GM18909 (cell line): Measurements from ENCODE around the gene MPP3.

Experiments
- ATAC-seq: cut with Tn5 transposase; IDR thresholded peaks from one replicate; pipeline ENCODE4 v1.9.1; 2021; ENCODE audit warnings: mild to moderate bottlenecking; ENCODE audit not compliant: unreplicated experiment, poor library complexity

MPP3 gene

GRCh38 chr17:43778337-43779144, 54.4 kb downstream of the MPP3 start, which contains the start of gene DUSP3:
TSS of gene DUSP3 (minus strand) at chr17:43778977. CDS start at chr17:43778924, 53 bp downstream.
- ATAC-seq: peak; percentile 74

DNA sequence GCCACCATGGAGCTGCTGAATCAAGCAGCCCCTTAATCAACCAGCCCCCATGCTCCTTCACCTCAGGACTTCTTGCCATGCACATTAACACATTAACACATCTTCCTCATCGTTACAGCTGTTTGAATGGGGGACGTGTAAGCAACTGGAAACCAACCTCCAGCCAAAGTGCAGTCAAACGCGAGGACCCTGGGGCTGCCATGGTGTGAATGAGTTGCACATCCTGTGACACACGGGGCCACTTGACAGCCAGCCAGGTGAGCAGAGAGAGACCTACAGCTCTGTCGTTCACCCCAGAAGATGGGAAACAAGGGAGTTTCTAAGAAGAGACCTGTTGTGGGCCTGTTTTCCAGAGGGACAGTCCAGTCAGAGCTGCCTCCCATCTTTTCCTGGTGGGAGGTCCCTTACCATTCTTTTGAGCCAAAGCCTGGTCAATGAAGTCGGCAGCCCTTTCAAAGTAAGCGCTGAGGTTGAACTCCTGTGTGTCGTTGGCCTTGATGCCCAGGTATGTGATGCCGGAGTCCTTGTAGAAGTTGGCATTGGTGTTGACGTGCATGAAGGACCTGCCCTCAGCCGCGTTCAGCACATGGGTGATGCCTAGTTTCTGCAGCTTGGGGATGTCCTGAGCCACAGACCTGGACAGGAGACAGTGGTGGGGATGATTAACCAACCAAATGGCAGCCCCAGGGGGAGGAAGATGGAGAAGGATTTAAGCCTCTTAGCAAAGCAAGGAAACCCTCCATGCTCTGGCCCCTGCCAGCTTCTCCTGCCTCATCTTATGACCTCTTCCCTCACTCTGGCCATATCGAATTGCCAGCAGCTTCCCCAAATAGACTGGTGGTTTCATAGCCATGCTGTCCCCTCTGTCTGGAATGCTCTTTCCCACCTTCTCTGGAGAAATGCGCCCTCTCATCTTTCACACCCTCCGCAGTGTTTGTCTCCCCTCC, 58.4 kb downstream of the MPP3 start:
- no peak for ATAC-seq

- ATAC-seq: no peak
Observed at GRCh38 chr17:43772877-43773648, 59.9 kb downstream of the MPP3 start.

- no peak for ATAC-seq
Observed at GRCh38 chr17:43771463-43771862, 61.5 kb downstream of the MPP3 start.

- ATAC-seq: no peak
Observed at GRCh38 chr17:43770957-43771356, 62.0 kb downstream of the MPP3 start.

GRCh38 chr17:43769859-43770258, 63.1 kb downstream of the MPP3 start:
- ATAC-seq: no peak

DNA sequence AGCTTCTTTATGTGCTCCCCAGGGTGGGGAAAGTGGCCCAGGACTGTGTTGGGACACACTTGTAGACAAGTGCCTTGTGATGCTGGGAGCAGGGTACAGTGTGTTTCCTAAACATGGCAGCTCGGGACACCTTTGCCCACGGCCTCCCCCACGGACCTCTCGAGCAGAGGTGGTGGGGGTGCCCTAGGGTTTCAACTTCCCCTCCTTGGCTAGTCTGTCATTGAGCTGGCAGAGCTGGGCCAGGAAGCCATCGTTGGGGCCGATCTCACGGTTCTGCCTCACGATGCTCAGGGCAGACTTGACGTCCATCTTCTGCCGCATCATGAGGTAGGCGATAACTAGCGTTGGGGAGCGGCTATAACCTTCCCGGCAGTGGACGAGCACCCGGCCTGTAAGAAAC, 63.5 kb downstream of the MPP3 start:
- ATAC-seq: no peak

DNA sequence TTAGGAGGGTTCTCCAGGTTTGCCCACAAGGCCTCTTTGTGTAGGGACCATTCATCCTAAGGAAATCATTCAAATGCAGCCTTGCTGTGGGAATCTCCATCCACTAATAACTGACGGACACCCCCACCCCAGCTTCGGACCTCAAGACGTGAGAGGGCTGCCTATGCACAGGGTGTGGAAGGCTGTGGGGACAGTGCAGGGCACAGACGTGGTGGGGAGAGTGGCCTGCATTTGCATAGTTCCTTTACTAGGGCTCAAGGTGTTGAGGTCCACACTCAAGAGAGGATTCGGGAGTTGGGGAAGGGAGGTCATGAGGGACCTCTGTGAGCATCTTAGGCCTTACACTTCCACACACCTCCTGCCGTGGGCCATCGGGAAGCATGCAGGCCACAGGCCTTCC, 64.0 kb downstream of the MPP3 start:
- ATAC-seq: no peak

GRCh38 chr17:43768382-43768781, 64.6 kb downstream of the MPP3 start:
- ATAC-seq: no peak

DNA sequence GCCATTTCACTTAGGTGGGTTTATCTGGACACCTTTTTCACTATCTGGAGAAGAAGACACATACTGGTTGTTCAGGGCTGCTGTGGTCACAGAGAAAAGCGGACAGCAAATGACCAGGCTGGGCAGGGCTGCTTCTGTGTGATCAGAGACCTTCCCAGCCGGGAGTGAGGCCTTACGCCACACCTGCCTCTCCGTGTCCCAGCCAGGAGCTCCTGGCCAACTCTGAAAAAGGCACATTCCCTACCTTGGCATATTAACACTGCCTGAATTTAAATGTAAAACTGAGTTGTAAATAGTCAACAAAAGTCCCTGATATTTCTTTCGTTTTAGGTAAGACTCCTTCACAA, 65.3 kb downstream of the MPP3 start:
- no peak for ATAC-seq

DNA sequence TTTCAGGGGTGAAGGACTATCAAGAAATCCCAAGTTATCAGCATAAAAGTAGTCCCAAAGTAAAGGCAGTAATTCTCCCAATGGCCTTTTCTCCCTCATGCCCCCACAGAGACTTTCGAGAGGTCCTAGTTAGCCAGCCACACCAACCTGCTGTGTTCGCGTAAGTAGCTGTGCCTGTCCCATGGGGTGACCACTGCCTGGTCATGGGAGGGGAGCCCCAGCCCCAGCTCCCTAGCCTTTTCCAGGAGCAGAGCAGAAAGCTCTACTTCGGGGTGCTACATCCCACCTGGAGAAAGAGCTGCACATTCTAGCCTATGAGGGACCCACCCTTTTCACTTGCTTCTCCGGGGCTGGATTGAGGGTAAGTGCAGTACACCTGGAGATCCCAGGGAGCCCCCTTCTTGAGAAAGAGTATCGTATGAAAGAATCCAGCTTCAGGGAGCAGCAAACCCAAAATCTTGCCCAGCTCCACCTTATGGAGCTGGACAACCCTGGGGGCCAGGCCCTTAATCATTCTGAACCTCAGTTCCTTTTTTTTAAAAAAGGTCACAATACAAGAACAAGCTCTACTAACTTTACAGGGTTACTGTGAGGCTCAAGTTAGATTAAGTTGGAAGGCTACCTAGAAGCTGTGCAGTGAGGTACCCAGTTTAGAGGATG, 65.8 kb downstream of the MPP3 start:
- no peak for ATAC-seq

- ATAC-seq: no peak
Observed at GRCh38 chr17:43766413-43767052, 66.4 kb downstream of the MPP3 start.

GRCh38 chr17:43760254-43760852, 72.6 kb downstream of the MPP3 start:
- no peak for ATAC-seq

DNA sequence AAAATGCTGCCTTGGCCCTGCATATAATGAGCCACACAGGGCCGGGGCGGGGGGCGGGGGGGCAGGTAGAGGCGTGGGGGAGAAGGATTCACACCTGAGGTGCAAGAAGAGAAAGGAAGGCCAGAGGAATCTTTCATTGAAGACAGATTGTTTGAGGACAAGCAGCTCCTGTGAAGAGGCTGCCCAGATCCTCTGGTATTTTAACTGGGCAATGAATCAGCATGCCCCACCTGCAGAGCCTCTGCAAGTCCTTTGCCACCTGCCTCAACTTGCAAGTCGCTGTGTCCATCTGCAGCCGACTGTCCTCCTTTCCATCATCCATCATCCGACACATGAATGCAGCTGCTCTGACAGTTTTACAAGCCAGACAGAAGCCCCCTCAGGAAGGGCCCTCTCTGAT, 73.1 kb downstream of the MPP3 start:
- no peak for ATAC-seq

DNA sequence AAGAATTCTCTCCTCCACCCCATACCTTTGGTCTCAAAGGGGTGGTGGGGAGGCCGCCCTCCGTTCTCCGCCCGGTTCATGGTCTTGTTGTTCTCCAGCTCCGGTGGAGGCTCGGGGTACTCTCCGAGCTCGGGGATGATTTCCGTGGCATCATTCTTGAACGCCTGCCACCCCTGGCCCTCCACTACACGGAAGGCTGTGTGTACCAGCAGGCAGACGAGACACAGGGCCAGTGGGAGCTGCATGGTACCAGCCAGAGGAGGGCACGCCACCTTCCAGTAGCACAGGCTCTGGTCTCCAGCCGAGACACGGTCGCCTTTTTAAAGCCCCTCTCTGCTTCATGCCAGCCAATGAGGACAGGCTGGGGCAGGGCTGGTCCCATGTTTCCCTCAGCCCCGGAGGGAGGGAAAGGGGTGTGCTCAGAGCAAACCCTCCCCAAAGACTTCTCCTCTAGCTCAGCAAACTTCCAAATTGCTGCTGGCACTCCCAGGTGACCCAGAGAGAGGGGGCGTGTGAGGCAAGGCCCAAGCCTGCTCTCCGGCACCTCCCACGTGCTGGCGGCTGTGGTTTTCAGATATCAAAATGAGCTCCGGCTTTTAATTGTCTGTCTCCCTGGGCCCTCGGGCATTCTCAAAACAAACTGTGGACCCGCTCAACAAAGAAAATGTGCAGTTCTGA, 74.3 kb downstream of the MPP3 start, which contains the start of gene SOST:
Gene SOST (minus strand): TSS at position 295 of the 678 bp plus-strand sequence. CDS start 50 bp downstream, at position 245.
- ATAC-seq: no peak

- ATAC-seq: no peak
Observed at GRCh38 chr17:43758086-43758485, 74.9 kb downstream of the MPP3 start.

DNA sequence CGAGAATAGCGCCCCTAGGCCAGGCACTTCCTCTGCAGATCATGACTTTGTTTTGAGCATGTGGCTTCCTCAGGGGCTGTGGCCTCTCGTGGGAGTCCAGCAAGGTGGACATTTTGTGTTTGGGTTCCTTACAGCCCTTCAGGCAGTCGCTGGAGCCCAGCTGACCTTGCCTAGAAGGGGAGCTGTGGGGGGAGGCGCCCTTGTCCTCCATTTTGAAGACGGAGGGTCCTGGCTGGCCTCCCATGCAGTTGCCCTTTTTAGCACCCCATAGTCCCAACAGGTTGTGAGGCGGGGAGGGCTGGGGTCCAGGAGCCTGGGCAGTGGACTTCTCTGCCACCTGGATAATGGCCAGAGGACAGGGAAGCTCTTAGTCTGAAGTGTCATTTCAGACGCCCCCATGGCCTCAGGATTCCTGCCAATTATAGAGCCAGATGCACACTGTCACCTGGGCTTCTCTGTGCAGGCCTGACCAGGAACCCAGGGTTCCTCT, 75.7 kb downstream of the MPP3 start:
- ATAC-seq: no peak

DNA sequence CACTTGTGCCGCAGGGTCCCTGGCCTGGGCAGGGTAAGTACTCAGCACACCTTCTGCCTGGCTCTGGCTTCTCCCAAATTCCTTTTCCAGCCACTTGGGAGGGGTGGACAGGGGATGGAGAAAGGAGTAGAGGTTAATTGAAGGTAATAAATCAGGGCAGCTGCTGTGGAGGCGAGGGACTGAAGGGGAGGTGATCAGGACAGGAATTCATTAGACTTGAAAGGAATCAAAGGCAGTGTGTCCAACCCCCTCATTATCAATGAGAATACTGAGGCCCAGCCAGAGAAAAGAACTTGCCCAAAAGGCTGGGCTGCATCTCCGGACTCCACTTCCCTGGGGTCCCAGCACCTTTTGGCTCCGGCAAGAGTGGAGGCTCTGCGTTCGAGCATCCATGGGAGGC, 76.7 kb downstream of the MPP3 start:
- no peak for ATAC-seq
